Testis (tissue), 3 donors: ENCODE measurements around the gene KCNAB1. TPM values are rescaled to one million over a fixed set of nuclear protein-coding genes. Genes with fewer than 3 reads are reported as not detected.

Experiments used
- DNase-seq: peaks from one replicate; pipeline ENCODE4 v3.0.0-alpha.2; 2019
- H3K27ac ChIP-seq, 2 donors: fragments of 200-600 bp; sonication (generic); one replicate each; pipeline ENCODE4 v1.5.1; 2019
- H3K27me3 ChIP-seq: fragments of 200-600 bp; sonication (generic); one replicate; pipeline ENCODE4 v1.5.1; 2019
- H3K36me3 ChIP-seq: fragments of 200-600 bp; sonication (generic); one replicate; pipeline ENCODE4 v1.5.1; 2017; ENCODE audit warnings: low read depth; ENCODE audit errors: missing control alignments
- H3K4me1 ChIP-seq: fragments of 200-600 bp; sonication (generic); one replicate; pipeline ENCODE4 v1.5.1; 2019
- H3K4me3 ChIP-seq, 2 donors: fragments of 200-600 bp; sonication (generic); one replicate each; pipeline ENCODE4 v1.5.1; 2017 to 2019
- H3K9me3 ChIP-seq: fragments of 200-600 bp; sonication (generic); one replicate; pipeline ENCODE4 v1.5.1; 2017
- CTCF ChIP-seq, 3 experiments: fragments of 450-650 bp in 2 of 3; fragments of 200-600 bp in 1 of 3; sonication (generic) in 1 of 3; IDR thresholded peaks; one replicate each; pipeline ENCODE4 v1.5.1; 2016 to 2019; ENCODE audit warnings: antibody characterized with exemption in 3 of 3, mild to moderate bottlenecking in 2 of 3, moderate library complexity in 1 of 3
- POLR2A ChIP-seq: fragments of 450-650 bp; IDR thresholded peaks from one replicate; pipeline ENCODE4 v1.6.1; 2017; ENCODE audit warnings: antibody characterized with exemption, mild to moderate bottlenecking, moderate library complexity
- WGBS, 2 donors: methylation state at CpG; one replicate each; pipeline ENCODE4 v1.1.5; 2018; 5-methylcytosine and 5-hydroxymethylcytosine counted together
- intact Hi-C: fragments of 100-400 bp; cut with DNase I; formaldehyde crosslinking; loops from one replicate; pipeline ENCODE4 v1.15.1; 2023; ENCODE audit warnings: low total_unique reads
- polyA plus RNA-seq: library from polyadenylated mRNA; stranded (reverse); fragments of 350-450 nt; fragmentation: Illumina TruSeq; extraction: RNeasy Lipid Tissue Mini Kit (QIAGEN cat#74804); gene quantifications from one replicate; pipeline ENCODE4 v1.2.3, GENCODE V29; 2014; ENCODE audit warnings: low read depth, low replicate concordance; ENCODE audit not compliant: insufficient read depth
- total RNA-seq, 2 donors: library from RNA; depleted of rRNA; stranded (reverse); fragments of >200 nt; gene quantifications; one replicate each; pipeline ENCODE4 v1.2.3, GENCODE V29; 2016

Gene KCNAB1
- total and polyA plus RNA-seq, 3 donors from 2014 or later = 3.8 to 8.9 (median 5.7) TPM

- Histone ChIP-seq H3K9me3 (no peaks in the 10 kb centered on the region), H3K4me3 (no peak overlapping the region), H3K27ac (no peak overlapping the region), H3K4me1 (peaks cover 8% of the 10 kb centered on the region), H3K36me3 (no peaks in the 10 kb centered on the region), H3K27me3 (no peaks in the 10 kb centered on the region)
- intact Hi-C loops = no loop called here
- no peak for TF ChIP-seq POLR2A
- TF ChIP-seq CTCF (IDR thresholded peaks at IDR 0.05) = no peak
- 33 to 63% methylated on average over 1 of the region's 1 CpG for WGBS, 2 donors
- DNase-seq = no peak
Measured at GRCh38 chr3:156587760-156588069, 467.3 kb downstream of the KCNAB1 start.

Other genes starting within 250 kb of the KCNAB1 start
- 100 to 1,000 TPM in 1 of 2 donors, 10 to 100 TPM in 1; 90.2 to 129 TPM for gene GMPS, start 249.9 kb upstream of the KCNAB1 start, total RNA-seq
- 259 TPM for gene GMPS, start 249.9 kb upstream of the KCNAB1 start, polyA plus RNA-seq